GM12878 (cell line): ENCODE results near the gene ARHGEF38. TPM values are rescaled to one million over a fixed set of nuclear protein-coding genes. Genes with fewer than 3 reads are reported as not detected.

Experiments
- ATAC-seq: fragments of 200-7000 bp; cut with Tn5 transposase; 3 replicates; pipeline ENCODE4 v1.9.1; 2020; ENCODE audit warnings: mild to moderate bottlenecking, moderate library complexity
- BruUV-seq: library from RNA; stranded (reverse); fragments of 400-500 nt; replicated peaks from 2 replicates; lab custom pipeline; 2021; lab: Mats Ljungman, UMichigan
- CTCF ChIA-PET: fragments of 300-600 bp; sonication (Branson Sonifier 250); formaldehyde crosslinking; extraction: SDS; loops from one replicate; lab custom pipeline; 2021; ENCODE audit warnings: inconsistent platforms; lab: Yijun Ruan, JAX
- POLR2A ChIA-PET: fragments of 350-600 bp; formaldehyde crosslinking; extraction: SDS; loops from one replicate; lab custom pipeline; 2021; ENCODE audit warnings: inconsistent platforms; lab: Charles Lee
- RAD21 ChIA-PET: fragments of 300-600 bp; sonication (Branson Sonifier 250); formaldehyde crosslinking; loops from one replicate; lab custom pipeline; 2023; ENCODE audit warnings: antibody characterized with exemption; ENCODE audit not compliant: unreplicated experiment; lab: Charles Lee
- SMC1A ChIA-PET: fragments of 300-600 bp; sonication (Branson Sonifier 250); formaldehyde crosslinking; loops from one replicate; lab custom pipeline; 2023; ENCODE audit not compliant: unreplicated experiment, uncharacterized antibody; lab: Charles Lee
- DNase-seq: peaks from one replicate; pipeline ENCODE4 v3.0.0-alpha.2; 2011; ENCODE audit warnings: low read depth, low spot score
- FAIRE-seq: peaks from 3 replicates; lab custom pipeline; 2011; peaks lifted over from hg19 to GRCh38; lab: Jason Lieb, UNC
- H2AFZ ChIP-seq: 2 replicates; pipeline ENCODE4 v1.6.0; 2011; ENCODE audit warnings: low read depth, low read length, control low read depth; ENCODE audit not compliant: control insufficient read depth
- H3K27ac ChIP-seq: 2 replicates; pipeline ENCODE4 v1.5.1; 2011; ENCODE audit warnings: control low read depth; ENCODE audit not compliant: control insufficient read depth, insufficient read depth
- H3K27me3 ChIP-seq, 2 experiments: replicated peaks in 1 of 2; 2 replicates each; pipeline versions ENCODE4 v1.6.0 to v1.6.1; 2011; ENCODE audit warnings: low read length in 1 of 2; ENCODE audit not compliant: control insufficient read depth in 2 of 2, insufficient read depth in 2 of 2
- H3K36me3 ChIP-seq, 2 experiments: 2 replicates each; pipeline ENCODE4 v1.5.1; 2011; ENCODE audit warnings: low read length in 1 of 2; ENCODE audit not compliant: control insufficient read depth in 2 of 2, insufficient read depth in 2 of 2
- H3K4me1 ChIP-seq: 2 replicates; pipeline ENCODE4 v1.6.1; 2011; ENCODE audit warnings: mild to moderate bottlenecking, low read length, moderate library complexity, mixed read lengths; ENCODE audit not compliant: control insufficient read depth, insufficient read depth
- H3K4me2 ChIP-seq: 2 replicates; pipeline ENCODE4 v1.6.0; 2011; ENCODE audit warnings: control low read depth; ENCODE audit not compliant: control insufficient read depth, insufficient read depth
- H3K4me3 ChIP-seq: fragments of 200-600 bp; sonication (generic); 2 replicates; pipeline ENCODE4 v1.5.1; 2016
- H3K79me2 ChIP-seq: 2 replicates; pipeline ENCODE4 v1.6.0; 2011; ENCODE audit warnings: low read length; ENCODE audit not compliant: control insufficient read depth, insufficient read depth
- H3K9ac ChIP-seq: 2 replicates; pipeline ENCODE4 v1.8.0; 2011; ENCODE audit warnings: low read length, control low read depth, mixed read lengths; ENCODE audit not compliant: control insufficient read depth, insufficient read depth
- H3K9me3 ChIP-seq: replicated peaks from 3 replicates; pipeline ENCODE4 v1.5.1; 2011; ENCODE audit warnings: mild to moderate bottlenecking, low read length; ENCODE audit not compliant: control insufficient read depth, insufficient read depth
- H4K20me1 ChIP-seq: 2 replicates; pipeline ENCODE4 v1.6.0; 2011; ENCODE audit not compliant: control insufficient read depth, insufficient read depth
- BRCA1 ChIP-seq: IDR thresholded peaks from 2 replicates; pipeline ENCODE4 v1.6.1; 2011; ENCODE audit warnings: low read depth, low read length, improper control_type of control experiment
- CBX3 ChIP-seq: fragments of 200-600 bp; sonication (generic); IDR thresholded peaks from 2 replicates; pipeline ENCODE4 v1.6.1; 2016; ENCODE audit warnings: low read depth, borderline replicate concordance
- DPF2 ChIP-seq: fragments of 450-650 bp; IDR thresholded peaks from 2 replicates; pipeline ENCODE4 v1.6.1; 2017; ENCODE audit warnings: mild to moderate bottlenecking
- FOXM1 ChIP-seq: IDR thresholded peaks from 2 replicates; pipeline ENCODE4 v1.6.1; 2012; ENCODE audit warnings: low read depth, mild to moderate bottlenecking, inconsistent platforms, low read length, moderate library complexity
- MYB ChIP-seq: fragments of 150-350 bp; IDR thresholded peaks from 2 replicates; pipeline ENCODE4 v1.6.1; 2014; ENCODE audit warnings: mild to moderate bottlenecking, low read depth, low read length, borderline replicate concordance
- POU2F2 ChIP-seq: IDR thresholded peaks from 3 replicates; pipeline ENCODE4 v1.6.1; 2011; ENCODE audit warnings: low read depth, mild to moderate bottlenecking, low read length, borderline replicate concordance
- RB1 ChIP-seq: fragments of 450-650 bp; formaldehyde crosslinking; IDR thresholded peaks from 2 replicates; pipeline ENCODE4 v1.6.1; 2017; ENCODE audit warnings: mild to moderate bottlenecking, borderline replicate concordance
- SIN3A ChIP-seq: IDR thresholded peaks from 2 replicates; pipeline ENCODE4 v1.6.1; 2012; ENCODE audit warnings: low read depth, low read length, improper control_type of control experiment
- SP1 ChIP-seq: IDR thresholded peaks from one replicate; pipeline ENCODE4 v1.6.1; 2011; ENCODE audit warnings: low read depth, low read length
- TBL1XR1 ChIP-seq: IDR thresholded peaks from 2 replicates; pipeline ENCODE4 v1.6.1; 2012; ENCODE audit warnings: low read depth, low read length, improper control_type of control experiment
- ZNF207 ChIP-seq: fragments of 450-650 bp; IDR thresholded peaks from 2 replicates; pipeline ENCODE4 v1.6.1; 2014; ENCODE audit warnings: antibody characterized with exemption, mild to moderate bottlenecking, borderline replicate concordance
- ZNF217 ChIP-seq: fragments of 450-650 bp; IDR thresholded peaks from 2 replicates; pipeline ENCODE4 v1.6.1; 2017; ENCODE audit warnings: antibody characterized with exemption, mild to moderate bottlenecking
- ZNF622 ChIP-seq: fragments of 450-650 bp; IDR thresholded peaks from 2 replicates; pipeline ENCODE4 v1.6.1; 2017; ENCODE audit warnings: mild to moderate bottlenecking, inconsistent platforms
- ZSCAN29 ChIP-seq: fragments of 450-650 bp; IDR thresholded peaks from 2 replicates; pipeline ENCODE4 v1.6.1; 2017; ENCODE audit warnings: mild to moderate bottlenecking, moderate library complexity
- WGBS: methylation state at CpG from one replicate; pipeline ENCODE4 v1.1.6; 2016; ENCODE audit warnings: low lambda C conversion rate; ENCODE audit not compliant: insufficient replicate concordance, insufficient coverage; ENCODE audit errors: missing lambda C conversion rate; 5-methylcytosine and 5-hydroxymethylcytosine counted together
- in situ Hi-C: fragments of 300-500 bp; cut with MboI; formaldehyde crosslinking; loops from 9 replicates; pipeline ENCODE4 v1.14.3; 2018; ENCODE audit warnings: mixed read lengths
- intact Hi-C: fragments of 100-400 bp; cut with micrococcal nuclease; formaldehyde crosslinking; loops from one replicate; pipeline ENCODE4 v1.14.2; 2022; ENCODE audit not compliant: unreplicated experiment
- polyA plus RNA-seq, 11 experiments: library from polyadenylated mRNA; depleted of rRNA in 4 of 11; unstranded in 6 of 11; stranded (reverse) in 5 of 11; fragments of >200 nt; fragmentation: Nextera tagmentation in 4 of 11; fragmentation: Illumina TruSeq in 1 of 11; extraction: Ambion mirVana in 4 of 11; extraction: Trizol in 1 of 11; gene quantifications; 1 replicate in 1 of 11; 2 replicates in 10 of 11; pipeline versions ENCODE4 v1.2.1 to v1.2.3, GENCODE V29; 2011 to 2016; ENCODE audit warnings: inconsistent platforms in 2 of 11, missing spikeins in 2 of 11, low read depth in 1 of 11
- total RNA-seq, 4 experiments: library from RNA; depleted of rRNA in 3 of 4; stranded (reverse); fragments of >200 nt in 3 of 4; fragmentation: Illumina TruSeq in 1 of 4; extraction: Trizol in 1 of 4; gene quantifications; 2 replicates each; pipeline versions ENCODE4 v1.2.1 to v1.2.3, GENCODE V29; 2013 to 2021
- TF ChIP-seq, protein P1 (sequence below): IDR thresholded peaks from 2 replicates; pipeline ENCODE4 v1.6.1; 2012; ENCODE audit warnings: low read depth, low read length, improper control_type of control experiment
- TF ChIP-seq, protein P2 (sequence below): fragments of 450-650 bp; IDR thresholded peaks from 2 replicates; pipeline ENCODE4 v1.6.1; 2014; ENCODE audit warnings: mild to moderate bottlenecking
- TF ChIP-seq, protein P3 (sequence below): fragments of 450-650 bp; IDR thresholded peaks from 2 replicates; pipeline ENCODE4 v1.6.1; 2017; ENCODE audit warnings: borderline replicate concordance

ARHGEF38 gene
- total and polyA plus RNA-seq, 10 of the 15 experiments (the other 5 are each of a cell fraction or from before 2014, with no cell fraction given) = 0.01 to 1.1 (median 0.09) TPM; not detected in 2

DNA sequence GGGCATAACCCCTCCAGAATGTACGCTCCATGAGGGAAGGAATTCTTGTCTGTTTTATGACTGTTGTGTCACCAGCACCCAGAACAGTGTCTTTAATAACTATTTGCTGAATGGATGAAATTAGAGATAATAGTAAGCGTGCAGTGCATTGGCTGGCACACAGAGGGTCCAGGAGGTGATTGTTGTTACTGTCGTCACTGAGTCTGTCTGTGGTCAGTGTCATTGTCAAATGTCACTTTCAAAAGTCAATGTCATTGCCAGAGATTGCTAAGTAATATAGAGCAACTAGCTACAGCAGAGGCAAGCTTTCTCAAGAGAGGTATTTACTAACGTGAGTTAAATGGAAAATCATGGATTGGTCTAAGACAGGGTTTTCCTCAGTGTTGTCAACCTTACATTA is 70.7 kb downstream of the ARHGEF38 start:
- in situ Hi-C loops = no loop called here
- Histone ChIP-seq H3K4me2 (no peak overlapping the region), H4K20me1 (no peaks in the 10 kb centered on the region)

More for the DNA sequence above, 70.7 kb downstream of the ARHGEF38 start:
- Histone ChIP-seq H3K79me2 (no peaks in the 10 kb centered on the region), H3K27me3 (no peaks in the 10 kb centered on the region), H3K9ac (no peak overlapping the region), H2AFZ (no peak overlapping the region), H3K27ac (no peak overlapping the region), H3K4me3 (no peak overlapping the region), H3K36me3 (no peaks in the 10 kb centered on the region), H3K9me3 (no peaks in the 10 kb centered on the region), H3K4me1 (peaks cover 18% of the 10 kb centered on the region)
- ATAC-seq (no peak), DNase-seq (no peak), FAIRE-seq (no peak)
- RAD21 ChIA-PET = no interaction called here
- CTCF ChIA-PET = interaction anchor here (0.6 to 1.4 kb wide), 5 partner anchors 14 to 86 kb away, joined by 3 to 4 read pairs (median 3); partner anchors contain the start of gene GSTCD
- WGBS = 87% methylated on average over 4 of the region's 4 CpGs
- SMC1A ChIA-PET = interaction anchor here (1.0 to 6.9 kb wide), 5 partner anchors 10 to 102 kb away, joined by 3 to 49 read pairs (median 4); no protein-coding TSS in a partner anchor
- POLR2A ChIA-PET = interaction anchor here (1.0 to 1.8 kb wide), 3 partner anchors 8 to 20 kb away, joined by 3 to 6 read pairs (median 4); no protein-coding TSS in a partner anchor
- no TSS peak for BruUV-seq
- TF ChIP-seq RB1 (no peak), FOXM1 (no peak), ZNF207 (no peak), POU2F2 (no peak), SIN3A (no peak), ZNF622 (no peak), MYB (no peak), ZSCAN29 (no peak), TBL1XR1 (no peak), SP1 (no peak), BRCA1 (no peak), ZNF217 (no peak), CBX3 (no peak), DPF2 (no peak)
- TF ChIP-seq, protein P1, sequence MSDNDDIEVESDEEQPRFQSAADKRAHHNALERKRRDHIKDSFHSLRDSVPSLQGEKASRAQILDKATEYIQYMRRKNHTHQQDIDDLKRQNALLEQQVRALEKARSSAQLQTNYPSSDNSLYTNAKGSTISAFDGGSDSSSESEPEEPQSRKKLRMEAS = no peak
- TF ChIP-seq, protein P2, sequence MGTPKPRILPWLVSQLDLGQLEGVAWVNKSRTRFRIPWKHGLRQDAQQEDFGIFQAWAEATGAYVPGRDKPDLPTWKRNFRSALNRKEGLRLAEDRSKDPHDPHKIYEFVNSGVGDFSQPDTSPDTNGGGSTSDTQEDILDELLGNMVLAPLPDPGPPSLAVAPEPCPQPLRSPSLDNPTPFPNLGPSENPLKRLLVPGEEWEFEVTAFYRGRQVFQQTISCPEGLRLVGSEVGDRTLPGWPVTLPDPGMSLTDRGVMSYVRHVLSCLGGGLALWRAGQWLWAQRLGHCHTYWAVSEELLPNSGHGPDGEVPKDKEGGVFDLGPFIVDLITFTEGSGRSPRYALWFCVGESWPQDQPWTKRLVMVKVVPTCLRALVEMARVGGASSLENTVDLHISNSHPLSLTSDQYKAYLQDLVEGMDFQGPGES = no peak
- TF ChIP-seq, protein P3, sequence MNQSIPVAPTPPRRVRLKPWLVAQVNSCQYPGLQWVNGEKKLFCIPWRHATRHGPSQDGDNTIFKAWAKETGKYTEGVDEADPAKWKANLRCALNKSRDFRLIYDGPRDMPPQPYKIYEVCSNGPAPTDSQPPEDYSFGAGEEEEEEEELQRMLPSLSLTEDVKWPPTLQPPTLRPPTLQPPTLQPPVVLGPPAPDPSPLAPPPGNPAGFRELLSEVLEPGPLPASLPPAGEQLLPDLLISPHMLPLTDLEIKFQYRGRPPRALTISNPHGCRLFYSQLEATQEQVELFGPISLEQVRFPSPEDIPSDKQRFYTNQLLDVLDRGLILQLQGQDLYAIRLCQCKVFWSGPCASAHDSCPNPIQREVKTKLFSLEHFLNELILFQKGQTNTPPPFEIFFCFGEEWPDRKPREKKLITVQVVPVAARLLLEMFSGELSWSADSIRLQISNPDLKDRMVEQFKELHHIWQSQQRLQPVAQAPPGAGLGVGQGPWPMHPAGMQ = no peak
- intact Hi-C loops = no loop called here
